DND-41 (cell line): ENCODE measurements around the gene CSF3.

Experiments
- ATAC-seq: fragments of 200-7000 bp; cut with Tn5 transposase; 3 replicates; pipeline ENCODE4 v1.9.1; 2021; ENCODE audit warnings: low read depth; ENCODE audit not compliant: insufficient read depth
- DNase-seq: peaks from one replicate; pipeline ENCODE4 v3.0.0-alpha.2; 2020
- H2AFZ ChIP-seq: 2 replicates; pipeline ENCODE4 v1.6.0; 2012; ENCODE audit warnings: low read depth, low read length
- H3K27ac ChIP-seq: 2 replicates; pipeline ENCODE4 v1.5.1; 2012; ENCODE audit warnings: low read length, inconsistent platforms
- H3K27me3 ChIP-seq: fragments of 200-600 bp; sonication (generic); 2 replicates; pipeline ENCODE4 v1.6.0; 2012; ENCODE audit warnings: low read length, mild to moderate bottlenecking, inconsistent platforms; ENCODE audit not compliant: insufficient read depth, poor library complexity
- H3K36me3 ChIP-seq: 2 replicates; pipeline ENCODE4 v1.5.1; 2012; ENCODE audit warnings: low read length, inconsistent platforms; ENCODE audit not compliant: insufficient read depth
- H3K4me1 ChIP-seq: 2 replicates; pipeline ENCODE4 v1.5.1; 2012; ENCODE audit warnings: mild to moderate bottlenecking, low read length; ENCODE audit not compliant: insufficient read depth
- H3K4me2 ChIP-seq: 2 replicates; pipeline ENCODE4 v1.6.0; 2012; ENCODE audit warnings: mild to moderate bottlenecking, moderate library complexity, low read length, inconsistent platforms; ENCODE audit not compliant: insufficient read depth
- H3K4me3 ChIP-seq, 2 experiments: fragments of 200-600 bp in 1 of 2; shearing (Covaris generic) in 1 of 2; 2 replicates each; pipeline ENCODE4 v1.5.1; 2012 to 2016; ENCODE audit warnings: inconsistent platforms in 2 of 2, low read length in 2 of 2, mild to moderate bottlenecking in 2 of 2, low read depth in 1 of 2, moderate library complexity in 1 of 2
- H3K79me2 ChIP-seq: 2 replicates; pipeline ENCODE4 v1.6.0; 2012; ENCODE audit warnings: low read length, inconsistent platforms; ENCODE audit not compliant: insufficient read depth
- H3K9ac ChIP-seq: 2 replicates; pipeline ENCODE4 v1.6.0; 2012; ENCODE audit warnings: low read depth, mild to moderate bottlenecking, inconsistent platforms, low read length, moderate library complexity
- H3K9me3 ChIP-seq: 2 replicates; pipeline ENCODE4 v1.5.1; 2012; ENCODE audit warnings: low read length, moderate library complexity, mild to moderate bottlenecking, inconsistent platforms; ENCODE audit not compliant: insufficient read depth, severe bottlenecking
- H4K20me1 ChIP-seq: 2 replicates; pipeline ENCODE4 v1.6.0; 2012; ENCODE audit warnings: low read length; ENCODE audit not compliant: insufficient read depth
- CTCF ChIP-seq: IDR thresholded peaks from 2 replicates; pipeline ENCODE4 v1.5.1; 2012; ENCODE audit warnings: borderline replicate concordance, low read length, moderate library complexity, mild to moderate bottlenecking; ENCODE audit not compliant: poor library complexity, severe bottlenecking; ENCODE audit errors: extremely low read depth
- EZH2 ChIP-seq: IDR thresholded peaks from 3 replicates; pipeline ENCODE4 v1.6.1; 2012; ENCODE audit warnings: borderline replicate concordance, low read depth, mild to moderate bottlenecking, moderate library complexity, low read length, inconsistent platforms; ENCODE audit not compliant: severe bottlenecking

The CSF3 gene

GRCh38 chr17:40059729-40060475, 44.7 kb downstream of the CSF3 start:
- Histone ChIP-seq H3K36me3 (no peaks in the 10 kb centered on the region; the same call in 1 of the 2 replicates), H3K9me3 (no peaks in the 10 kb centered on the region), H4K20me1 (no peaks in the 10 kb centered on the region), H3K4me3 (no peak overlapping the region), H3K27me3 (no peaks in the 10 kb centered on the region), H3K4me1 (peaks cover 26% of the 10 kb centered on the region), H3K79me2 (peaks cover 21% of the 10 kb centered on the region), H2AFZ (no peak overlapping the region), H3K4me2 (no peak overlapping the region), H3K9ac (no peak overlapping the region), H3K27ac (no peak overlapping the region)
- DNase-seq (no peak), ATAC-seq (no peak)
- no peak for TF ChIP-seq CTCF
- no peak for TF ChIP-seq EZH2

- H4K20me1 ChIP-seq = no peaks in the 10 kb centered on the region
- H2AFZ ChIP-seq = no peak overlapping the region
- no peak overlapping the region for H3K4me3 ChIP-seq
- no peak for ATAC-seq
- no peak overlapping the region for H3K4me2 ChIP-seq
- peaks cover 30% of the 10 kb centered on the region for H3K79me2 ChIP-seq
- no peaks in the 10 kb centered on the region; the same call in 1 of the 2 replicates for H3K36me3 ChIP-seq
- DNase-seq = no peak
- peaks cover 33% of the 10 kb centered on the region for H3K4me1 ChIP-seq
- no peaks in the 10 kb centered on the region for H3K27me3 ChIP-seq
- no peak overlapping the region for H3K27ac ChIP-seq
- no peak overlapping the region for H3K9ac ChIP-seq
- TF ChIP-seq EZH2 (no peak), CTCF (no peak)
- no peaks in the 10 kb centered on the region for H3K9me3 ChIP-seq
Measured at GRCh38 chr17:40060887-40061608, 45.8 kb downstream of the CSF3 start.

GRCh38 chr17:40061609-40062038, 46.4 kb downstream of the CSF3 start:
- H3K79me2 ChIP-seq = peaks cover 32% of the 10 kb centered on the region
- H3K9ac ChIP-seq = no peak overlapping the region
- no peak for TF ChIP-seq CTCF
- no peak for TF ChIP-seq EZH2
- H3K4me1 ChIP-seq = peaks cover 34% of the 10 kb centered on the region
- no peaks in the 10 kb centered on the region for H4K20me1 ChIP-seq
- no peak overlapping the region for H3K27ac ChIP-seq
- H3K4me2 ChIP-seq = peak overlapping the region; percentile 95; the same call in 1 of the 2 replicates
- ATAC-seq = no peak
- no peak overlapping the region for H3K4me3 ChIP-seq
- no peak for DNase-seq
- peak overlapping the region; percentile 69; the same call in 1 of the 2 replicates for H2AFZ ChIP-seq
- H3K27me3 ChIP-seq = no peaks in the 10 kb centered on the region
- H3K9me3 ChIP-seq = no peaks in the 10 kb centered on the region
- H3K36me3 ChIP-seq = no peaks in the 10 kb centered on the region; the same call in 1 of the 2 replicates
